KMS-11 (cell line): Measurements from ENCODE around the gene FMNL2.

Experiments used
- H2AFZ ChIP-seq: fragments of 200-600 bp; sonication (generic); 2 replicates; pipeline ENCODE4 v1.6.1; 2016; ENCODE audit warnings: antibody characterized with exemption, mixed run types, low read depth
- H3K27ac ChIP-seq: fragments of 200-600 bp; sonication (generic); 2 replicates; pipeline ENCODE4 v1.6.1; 2016; ENCODE audit warnings: mild to moderate bottlenecking, mixed run types
- H3K27me3 ChIP-seq: fragments of 200-600 bp; sonication (generic); 2 replicates; pipeline ENCODE4 v1.6.1; 2017; ENCODE audit warnings: mild to moderate bottlenecking, low read depth, mixed run types, moderate library complexity; ENCODE audit not compliant: insufficient read depth
- H3K36me3 ChIP-seq: fragments of 200-600 bp; sonication (generic); 2 replicates; pipeline ENCODE4 v1.6.1; 2017; ENCODE audit warnings: mild to moderate bottlenecking, mixed run types; ENCODE audit not compliant: insufficient read depth
- H3K4me1 ChIP-seq: fragments of 200-600 bp; sonication (generic); 2 replicates; pipeline ENCODE4 v1.6.1; 2016; ENCODE audit warnings: mild to moderate bottlenecking, low read depth, mixed run types; ENCODE audit not compliant: poor library complexity, severe bottlenecking
- H3K4me2 ChIP-seq: fragments of 200-600 bp; sonication (generic); 2 replicates; pipeline ENCODE4 v1.7.0; 2016; ENCODE audit warnings: mild to moderate bottlenecking, mixed run types
- H3K4me3 ChIP-seq: fragments of 200-600 bp; sonication (generic); IDR thresholded peaks from 2 replicates; pipeline ENCODE4 v1.6.1; 2017; ENCODE audit warnings: low read depth, low read length, mixed read lengths; ENCODE audit not compliant: insufficient read depth
- H3K79me2 ChIP-seq: fragments of 200-600 bp; sonication (generic); 2 replicates; pipeline ENCODE4 v1.6.1; 2016; ENCODE audit warnings: low read depth, mixed run types; ENCODE audit not compliant: insufficient read depth
- H3K9ac ChIP-seq: fragments of 200-600 bp; sonication (generic); 2 replicates; pipeline ENCODE4 v1.6.1; 2016; ENCODE audit warnings: mild to moderate bottlenecking, mixed run types
- H4K20me1 ChIP-seq: fragments of 200-600 bp; sonication (generic); 2 replicates; pipeline ENCODE4 v1.6.1; 2016; ENCODE audit warnings: mild to moderate bottlenecking, mixed run types; ENCODE audit not compliant: insufficient read depth
- CTCF ChIP-seq: fragments of 200-600 bp; sonication (generic); conservative IDR thresholded peaks from 2 replicates; pipeline ENCODE4 v1.6.1; 2017; ENCODE audit warnings: low read depth, mild to moderate bottlenecking, antibody characterized with exemption, low read length, moderate library complexity, mixed read lengths

The FMNL2 gene

GRCh38 chr2:152427902-152428301 is 92.9 kb downstream of the FMNL2 start:
- Histone ChIP-seq H4K20me1 (no peaks in the 10 kb centered on the region), H3K4me3 (no peak overlapping the region), H3K4me2 (no peak overlapping the region), H2AFZ (no peak overlapping the region), H3K4me1 (peaks cover 7% of the 10 kb centered on the region), H3K9ac (no peak overlapping the region), H3K79me2 (no peaks in the 10 kb centered on the region), H3K27me3 (no peaks in the 10 kb centered on the region), H3K27ac (no peak overlapping the region), H3K36me3 (no peaks in the 10 kb centered on the region)
- TF ChIP-seq CTCF: no peak

GRCh38 chr2:152428800-152429582 is 94.0 kb downstream of the FMNL2 start:
- no peaks in the 10 kb centered on the region for H4K20me1 ChIP-seq
- no peaks in the 10 kb centered on the region for H3K27me3 ChIP-seq
- no peak overlapping the region for H2AFZ ChIP-seq
- no peak for TF ChIP-seq CTCF
- H3K9ac ChIP-seq: no peak overlapping the region
- H3K27ac ChIP-seq: no peak overlapping the region
- no peak overlapping the region for H3K4me3 ChIP-seq
- no peaks in the 10 kb centered on the region for H3K79me2 ChIP-seq
- no peak overlapping the region for H3K4me2 ChIP-seq
- H3K36me3 ChIP-seq: no peaks in the 10 kb centered on the region
- peaks cover 7% of the 10 kb centered on the region for H3K4me1 ChIP-seq

GRCh38 chr2:152430876-152431275 is 95.9 kb downstream of the FMNL2 start:
- H3K27ac ChIP-seq: no peak overlapping the region
- H3K4me2 ChIP-seq: no peak overlapping the region
- no peak overlapping the region for H3K4me3 ChIP-seq
- no peaks in the 10 kb centered on the region for H3K27me3 ChIP-seq
- no peaks in the 10 kb centered on the region for H3K36me3 ChIP-seq
- no peaks in the 10 kb centered on the region for H3K79me2 ChIP-seq
- no peak overlapping the region for H3K9ac ChIP-seq
- peaks cover 7% of the 10 kb centered on the region for H3K4me1 ChIP-seq
- no peak for TF ChIP-seq CTCF
- no peaks in the 10 kb centered on the region for H4K20me1 ChIP-seq
- no peak overlapping the region for H2AFZ ChIP-seq

GRCh38 chr2:152431370-152432098 is 96.6 kb downstream of the FMNL2 start:
- H3K9ac ChIP-seq: no peak overlapping the region
- H3K27me3 ChIP-seq: no peaks in the 10 kb centered on the region
- H3K4me1 ChIP-seq: peaks cover 7% of the 10 kb centered on the region
- no peak overlapping the region for H3K4me2 ChIP-seq
- no peaks in the 10 kb centered on the region for H3K36me3 ChIP-seq
- H3K79me2 ChIP-seq: no peaks in the 10 kb centered on the region
- H4K20me1 ChIP-seq: no peaks in the 10 kb centered on the region
- no peak overlapping the region for H3K27ac ChIP-seq
- no peak for TF ChIP-seq CTCF
- no peak overlapping the region for H3K4me3 ChIP-seq
- H2AFZ ChIP-seq: no peak overlapping the region
